SK-N-SH (cell line): ENCODE measurements around the gene BCAN. TPM values are rescaled to one million over a fixed set of nuclear protein-coding genes. Genes with fewer than 3 reads are reported as not detected.

ENCODE experiments used
- CTCF ChIA-PET: fragments of 300-600, 350-600 bp; formaldehyde crosslinking; extraction: SDS; loops from one replicate; lab custom pipeline; 2021; lab: Yijun Ruan, JAX
- POLR2A ChIA-PET: fragments of 350-600 bp; sonication (Branson Sonifier 250); formaldehyde crosslinking; extraction: SDS; loops from one replicate; lab custom pipeline; 2020; ENCODE audit warnings: antibody characterized with exemption, inconsistent platforms; lab: Yijun Ruan, JAX
- DNase-seq: peaks from one replicate; pipeline ENCODE4 v3.0.0; 2012
- H2AFZ ChIP-seq: fragments of 200-600 bp; sonication (generic); 2 replicates; pipeline ENCODE4 v1.8.1; 2016; ENCODE audit warnings: antibody characterized with exemption, mild to moderate bottlenecking, low read depth
- H3F3A ChIP-seq: fragments of 200-600 bp; sonication (generic); replicated peaks from 2 replicates; pipeline ENCODE3; 2016; ENCODE audit warnings: antibody characterized with exemption, mild to moderate bottlenecking; ENCODE audit not compliant: insufficient read depth
- H3K27ac ChIP-seq, 2 experiments: fragments of 200-500 bp in 1 of 2; fragments of 200-600 bp in 1 of 2; sonication (Bioruptor generic) in 1 of 2; sonication (generic), shearing (Covaris generic) in 1 of 2; 2 replicates each; pipeline versions ENCODE4 v1.5.1 to v1.6.1; 2014 to 2016; ENCODE audit warnings: low read depth in 2 of 2, inconsistent platforms in 1 of 2, low read length in 1 of 2, mild to moderate bottlenecking in 1 of 2, mixed read lengths in 1 of 2
- H3K27me3 ChIP-seq: fragments of 200-600 bp; sonication (generic), shearing (Covaris generic); 2 replicates; pipeline ENCODE4 v1.6.1; 2016; ENCODE audit warnings: mixed run types; ENCODE audit not compliant: insufficient read depth
- H3K36me3 ChIP-seq, 2 experiments: fragments of 200-500 bp in 1 of 2; fragments of 200-600 bp in 1 of 2; sonication (Bioruptor generic) in 1 of 2; sonication (generic) in 1 of 2; replicated peaks in 1 of 2; 2 replicates each; pipeline versions ENCODE3 to v1.5.1; 2014 to 2016; ENCODE audit warnings: low read length in 1 of 2, mild to moderate bottlenecking in 1 of 2; ENCODE audit not compliant: insufficient read depth in 2 of 2, control insufficient read depth in 1 of 2
- H3K4me1 ChIP-seq, 2 experiments: fragments of 200-500 bp in 1 of 2; fragments of 200-600 bp in 1 of 2; sonication (Bioruptor generic) in 1 of 2; sonication (generic), shearing (Covaris generic) in 1 of 2; 2 replicates each; pipeline versions ENCODE4 v1.5.1 to v1.6.1; 2014 to 2016; ENCODE audit warnings: low read depth in 1 of 2, low read length in 1 of 2, mixed run types in 1 of 2; ENCODE audit not compliant: insufficient read depth in 2 of 2, control insufficient read depth in 1 of 2
- H3K4me2 ChIP-seq: fragments of 200-600 bp; sonication (generic), shearing (Covaris generic); 2 replicates; pipeline ENCODE4 v1.6.1; 2017; ENCODE audit warnings: mixed run types
- H3K4me3 ChIP-seq, 2 experiments: fragments of 200-500 bp in 1 of 2; fragments of 200-600 bp in 1 of 2; sonication (Bioruptor generic) in 1 of 2; sonication (generic), shearing (Covaris generic) in 1 of 2; 2 replicates each; pipeline versions ENCODE4 v1.5.1 to v1.8.1; 2014 to 2016; ENCODE audit warnings: low read depth in 2 of 2, inconsistent platforms in 1 of 2, low read length in 1 of 2, mild to moderate bottlenecking in 1 of 2, mixed read lengths in 1 of 2, moderate library complexity in 1 of 2
- H3K79me2 ChIP-seq: fragments of 200-600 bp; sonication (generic); 2 replicates; pipeline ENCODE4 v1.8.1; 2017; ENCODE audit warnings: mild to moderate bottlenecking; ENCODE audit not compliant: insufficient read depth
- H3K9ac ChIP-seq: fragments of 200-600 bp; sonication (generic); 2 replicates; pipeline ENCODE4 v1.6.1; 2017; ENCODE audit warnings: mixed run types
- H3K9me2 ChIP-seq: fragments of 200-600 bp; sonication (generic); 2 replicates; pipeline ENCODE4 v1.6.1; 2017; ENCODE audit warnings: mixed run types
- H3K9me3 ChIP-seq: fragments of 200-600 bp; sonication (generic); 2 replicates; pipeline ENCODE4 v1.6.1; 2017; ENCODE audit warnings: mixed run types, mild to moderate bottlenecking, moderate library complexity
- H4K20me1 ChIP-seq: fragments of 200-600 bp; sonication (generic); 2 replicates; pipeline ENCODE4 v1.6.1; 2017; ENCODE audit warnings: mild to moderate bottlenecking, mixed run types; ENCODE audit not compliant: insufficient read depth
- CHD2 ChIP-seq: fragments of 150-350 bp; IDR thresholded peaks from 2 replicates; pipeline ENCODE4 v1.6.1; 2018; ENCODE audit warnings: low read length; ENCODE audit not compliant: partially characterized antibody
- CTCF ChIP-seq: fragments of 200-600 bp; sonication (generic); IDR thresholded peaks from 2 replicates; pipeline ENCODE4 v1.6.1; 2017; ENCODE audit warnings: antibody characterized with exemption, mild to moderate bottlenecking, moderate library complexity
- EP300 ChIP-seq, 2 experiments: IDR thresholded peaks; 2 replicates each; pipeline versions ENCODE4 v1.4.0 to v1.6.1; 2012; ENCODE audit warnings: borderline replicate concordance in 1 of 2, low read depth in 1 of 2, low read length in 1 of 2
- FOXJ3 ChIP-seq: sonication (generic); formaldehyde crosslinking; IDR thresholded peaks from 2 replicates; pipeline ENCODE4 v1.5.1; 2020; ENCODE audit warnings: mild to moderate bottlenecking, missing genetic modification reagents
- GATA2 ChIP-seq: sonication (generic); formaldehyde crosslinking; IDR thresholded peaks from 2 replicates; pipeline ENCODE4 v1.5.0; 2020; ENCODE audit warnings: mild to moderate bottlenecking, missing genetic modification reagents
- POLR2AphosphoS5 ChIP-seq: IDR thresholded peaks from 2 replicates; pipeline ENCODE4 v1.6.1; 2012; ENCODE audit warnings: low read depth, low read length
- RCOR1 ChIP-seq: fragments of 150-350 bp; IDR thresholded peaks from 2 replicates; pipeline ENCODE4 v1.6.1; 2017; ENCODE audit warnings: antibody characterized with exemption, low read length
- SMC3 ChIP-seq: IDR thresholded peaks from 2 replicates; pipeline ENCODE4 v1.6.1; 2012; ENCODE audit warnings: low read depth, low read length, improper control_type of control experiment
- TEAD4 ChIP-seq: IDR thresholded peaks from 2 replicates; pipeline ENCODE4 v1.4.0; 2012; ENCODE audit warnings: mild to moderate bottlenecking, borderline replicate concordance; ENCODE audit not compliant: insufficient read depth
- USF1 ChIP-seq: IDR thresholded peaks from 2 replicates; pipeline ENCODE4 v1.4.0; 2012; ENCODE audit warnings: low read depth, borderline replicate concordance
- USF2 ChIP-seq: fragments of 150-350 bp; IDR thresholded peaks from 2 replicates; pipeline ENCODE4 v1.6.1; 2017; ENCODE audit warnings: antibody characterized with exemption, low read length, low read depth, borderline replicate concordance
- WGBS: methylation state at CpG from one replicate; pipeline ENCODE4 v1.1.6; 2017; ENCODE audit warnings: low lambda C conversion rate; 5-methylcytosine and 5-hydroxymethylcytosine counted together
- polyA plus RNA-seq, 3 experiments: library from polyadenylated mRNA; depleted of rRNA; stranded (reverse); fragments of >200 nt; gene quantifications; 2 replicates each; pipeline ENCODE4 v1.2.3, GENCODE V29; 2012

The BCAN gene
- polyA plus RNA-seq, 1 of the 3 experiments (the other 2 are of a cell fraction): 0.25 TPM

- Histone ChIP-seq H3K4me1 (peaks cover 14 to 58% of the 10 kb centered on the region in 2 experiments; a peak in 3 of 4 replicates), H3K27me3 (no peaks in the 10 kb centered on the region), H3K27ac (peak overlapping the region in 1 of 2 experiments; percentile 86; a peak in 2 of 4 replicates), H2AFZ (no peak overlapping the region), H3K4me3 (no peak overlapping the region), H3K79me2 (no peaks in the 10 kb centered on the region), H4K20me1 (no peaks in the 10 kb centered on the region), H3F3A (peaks cover 15% of the 10 kb centered on the region), H3K9me3 (no peaks in the 10 kb centered on the region), H3K9ac (no peak overlapping the region), H3K4me2 (peak overlapping the region; percentile 41; the same call in 1 of the 2 replicates), H3K9me2 (no peaks in the 10 kb centered on the region), H3K36me3 (no peaks in the 10 kb centered on the region)
- ChIA-PET CTCF (interaction anchor here (1.2 to 45.5 kb wide), 9 partner anchors 13 to 236 kb away, joined by 4 to 2702 read pairs (median 71); partner anchors contain the start of genes CRABP2, INSRR, ISG20L2 and METTL25B), POLR2A (interaction anchor here (1.0 to 4.3 kb wide), 4 partner anchors 10 to 37 kb away, joined by 3 to 57 read pairs (median 16); partner anchors contain the start of genes CRABP2, ISG20L2 and METTL25B)
- DNase-seq: no peak
- TF ChIP-seq SMC3: peak; percentile 7; the same call in 1 of the 2 replicates
- no peak for TF ChIP-seq TEAD4
- TF ChIP-seq POLR2AphosphoS5: no peak
- no peak for TF ChIP-seq USF2
- no peak for TF ChIP-seq CTCF
- TF ChIP-seq FOXJ3 (CRISPR knock-in tag): no peak
- 75% methylated on average over 16 of the region's 20 CpGs for WGBS
These were observed 49.9 kb downstream of the BCAN start for GRCh38 chr1:156691665-156692440.

GRCh38 chr1:156692441-156692924 is 50.6 kb downstream of the BCAN start:
- Histone ChIP-seq H3F3A (peaks cover 15% of the 10 kb centered on the region), H2AFZ (no peak overlapping the region), H3K4me2 (peak overlapping the region; percentile 41; the same call in 1 of the 2 replicates), H3K27me3 (no peaks in the 10 kb centered on the region), H3K36me3 (no peaks in the 10 kb centered on the region), H3K4me3 (no peak overlapping the region), H3K79me2 (no peaks in the 10 kb centered on the region), H3K9ac (no peak overlapping the region), H3K4me1 (peaks cover 14 to 64% of the 10 kb centered on the region in 2 experiments; a peak in 3 of 4 replicates), H3K27ac (peak overlapping the region in 1 of 2 experiments; percentile 86; a peak in 2 of 4 replicates), H3K9me2 (no peaks in the 10 kb centered on the region), H4K20me1 (no peaks in the 10 kb centered on the region), H3K9me3 (no peaks in the 10 kb centered on the region)
- ChIA-PET CTCF (interaction anchor here (4.5 to 45.5 kb wide), 6 partner anchors 13 to 235 kb away, joined by 37 to 2702 read pairs (median 148); partner anchors contain the start of genes CRABP2, ISG20L2, METTL25B and NES), POLR2A (interaction anchor here (1.0 to 4.3 kb wide), 3 partner anchors 9 to 19 kb away, joined by 3 to 57 read pairs (median 6); partner anchors contain the start of gene CRABP2)
- WGBS: 35% methylated on average over 10 of the region's 13 CpGs
- peak; percentile 78 for DNase-seq
- TF ChIP-seq GATA2 (peak; percentile 88), RCOR1 (peak; percentile 39; the same call in 1 of the 2 replicates), USF1 (no peak), FOXJ3 (CRISPR knock-in tag) (peak; percentile 35; the same call in 1 of the 2 replicates), TEAD4 (no peak), EP300 (IDR thresholded peaks at IDR 0.05; ENCODE audit: borderline replicate concordance in 1 of 2, low read depth in 1 of 2, low read length in 1 of 2) (peak in 1 of 2 experiments; percentile 73; a peak in 2 of 4 replicates), CHD2 (peak; percentile 35)
